ENCODE results near the gene PLXNA4. TPM values are rescaled to one million over a fixed set of nuclear protein-coding genes. Genes with fewer than 3 reads are reported as not detected.
A peak's percentile ranks its signal among the peaks of the same experiment; 100 is the strongest.

The PLXNA4 gene
- total RNA-seq, 1 donor from 2014 or later = 13.6 TPM

DNA sequence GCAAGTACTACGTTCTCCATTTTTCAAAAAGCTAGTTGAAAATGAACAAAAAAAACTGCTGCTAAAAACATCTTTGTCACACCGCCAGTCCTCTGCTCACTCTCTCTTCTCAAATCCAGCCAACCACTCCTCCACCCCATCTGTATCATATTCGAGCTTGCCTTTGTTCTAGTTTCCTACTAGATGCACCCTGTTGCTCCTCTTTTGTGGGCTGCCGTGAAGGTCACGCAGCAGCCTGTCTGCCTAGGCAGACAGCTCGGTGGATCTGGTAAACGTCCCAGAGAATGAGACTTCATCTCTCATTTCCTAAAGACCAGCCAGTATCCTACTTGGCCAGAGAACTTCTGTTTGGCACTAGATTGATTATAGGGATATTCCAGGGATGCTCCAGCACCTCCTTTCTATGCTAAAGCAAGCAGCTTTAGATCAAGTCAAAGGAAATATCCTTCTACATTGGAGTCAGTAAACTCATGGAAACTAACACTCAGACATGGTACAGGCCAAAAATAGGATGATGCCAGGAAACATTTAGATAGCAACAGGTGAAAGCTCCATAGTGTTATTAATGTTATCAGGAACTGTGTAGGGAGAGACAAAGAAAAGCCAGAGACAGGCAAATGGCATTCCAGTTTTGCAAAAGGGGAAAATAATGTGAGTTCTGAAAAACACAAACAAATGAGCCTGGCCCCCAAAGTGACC is 8.7 kb upstream of the PLXNA4 start:
- Mint-ChIP-seq H3K27ac (no peak overlapping the region), H3K27me3 (peaks cover 49% of the 10 kb centered on the region), H3K4me3 (no peak overlapping the region), H3K4me1 (ENCODE audit: unreplicated experiment) (peaks cover 12% of the 10 kb centered on the region), H3K36me3 (no peaks in the 10 kb centered on the region), H3K9me3 (peaks cover 4% of the 10 kb centered on the region)
- no peak for DNase-seq (ENCODE audit: extremely low spot score, unreplicated experiment)
- TF ChIP-seq, protein P1, sequence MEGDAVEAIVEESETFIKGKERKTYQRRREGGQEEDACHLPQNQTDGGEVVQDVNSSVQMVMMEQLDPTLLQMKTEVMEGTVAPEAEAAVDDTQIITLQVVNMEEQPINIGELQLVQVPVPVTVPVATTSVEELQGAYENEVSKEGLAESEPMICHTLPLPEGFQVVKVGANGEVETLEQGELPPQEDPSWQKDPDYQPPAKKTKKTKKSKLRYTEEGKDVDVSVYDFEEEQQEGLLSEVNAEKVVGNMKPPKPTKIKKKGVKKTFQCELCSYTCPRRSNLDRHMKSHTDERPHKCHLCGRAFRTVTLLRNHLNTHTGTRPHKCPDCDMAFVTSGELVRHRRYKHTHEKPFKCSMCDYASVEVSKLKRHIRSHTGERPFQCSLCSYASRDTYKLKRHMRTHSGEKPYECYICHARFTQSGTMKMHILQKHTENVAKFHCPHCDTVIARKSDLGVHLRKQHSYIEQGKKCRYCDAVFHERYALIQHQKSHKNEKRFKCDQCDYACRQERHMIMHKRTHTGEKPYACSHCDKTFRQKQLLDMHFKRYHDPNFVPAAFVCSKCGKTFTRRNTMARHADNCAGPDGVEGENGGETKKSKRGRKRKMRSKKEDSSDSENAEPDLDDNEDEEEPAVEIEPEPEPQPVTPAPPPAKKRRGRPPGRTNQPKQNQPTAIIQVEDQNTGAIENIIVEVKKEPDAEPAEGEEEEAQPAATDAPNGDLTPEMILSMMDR (conservative IDR thresholded peaks at IDR 0.05) = no peak

DNA sequence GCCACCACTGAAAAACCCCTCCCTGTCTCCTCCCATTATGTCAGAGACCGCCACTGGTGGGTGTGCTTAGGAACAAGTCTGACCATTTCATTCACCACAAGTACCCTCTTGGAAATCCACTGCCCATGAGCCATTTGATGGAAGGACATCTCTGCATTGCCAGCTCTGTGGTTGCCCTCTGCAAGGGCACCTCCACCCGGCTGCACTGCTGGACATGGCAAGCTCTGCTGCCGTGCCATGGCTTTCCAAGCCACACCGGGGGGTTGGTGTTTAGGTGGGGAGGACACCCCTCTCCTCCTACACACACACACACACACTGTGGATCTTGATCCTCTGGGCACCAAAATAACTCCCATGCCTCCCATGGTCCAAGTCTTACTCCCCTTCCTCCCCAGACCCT is 5.2 kb upstream of the PLXNA4 start:
- Mint-ChIP-seq H3K4me1 (ENCODE audit: unreplicated experiment) (peaks cover 12% of the 10 kb centered on the region), H3K36me3 (no peaks in the 10 kb centered on the region), H3K27ac (no peak overlapping the region), H3K9me3 (no peaks in the 10 kb centered on the region), H3K27me3 (peaks cover 61% of the 10 kb centered on the region), H3K4me3 (no peak overlapping the region)
- DNase-seq (ENCODE audit: extremely low spot score, unreplicated experiment) = no peak
- TF ChIP-seq, protein P1 (conservative IDR thresholded peaks at IDR 0.05) = no peak

DNA sequence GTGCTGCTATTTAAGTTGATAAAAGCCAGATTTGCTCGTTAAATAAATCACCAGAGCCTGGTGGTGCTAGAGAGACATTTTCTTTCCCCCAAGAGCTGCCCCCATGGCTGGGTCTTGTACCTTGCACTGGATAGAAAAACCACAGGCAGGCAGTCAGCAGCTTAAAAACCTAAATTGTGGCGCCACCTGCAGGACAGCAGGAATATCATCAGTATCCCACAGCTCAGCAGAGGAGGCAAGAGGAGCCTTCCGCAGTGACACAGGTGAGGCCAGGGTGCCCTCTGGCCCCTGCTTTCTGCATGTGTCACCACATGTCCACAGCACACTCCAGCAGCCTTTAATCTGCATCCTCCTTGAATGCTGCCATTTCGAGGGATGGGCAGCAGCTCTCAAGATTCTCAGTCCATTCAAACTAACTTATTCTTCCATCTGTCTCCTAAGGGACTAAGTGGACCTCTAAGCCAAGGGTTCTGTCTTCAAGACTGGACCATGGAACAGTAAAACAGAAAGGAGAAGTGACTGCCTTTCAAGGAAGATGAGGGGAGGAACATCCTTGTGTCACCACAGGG is 4.5 kb upstream of the PLXNA4 start:
- TF ChIP-seq, protein P1 (conservative IDR thresholded peaks at IDR 0.05) = peak; percentile 88
- no peaks in the 10 kb centered on the region for H3K36me3 Mint-ChIP-seq
- no peaks in the 10 kb centered on the region for H3K9me3 Mint-ChIP-seq
- no peak overlapping the region for H3K27ac Mint-ChIP-seq
- peaks cover 56% of the 10 kb centered on the region for H3K27me3 Mint-ChIP-seq
- peaks cover 12% of the 10 kb centered on the region for H3K4me1 Mint-ChIP-seq (ENCODE audit: unreplicated experiment)
- H3K4me3 Mint-ChIP-seq = no peak overlapping the region
- DNase-seq (ENCODE audit: extremely low spot score, unreplicated experiment) = no peak

DNA sequence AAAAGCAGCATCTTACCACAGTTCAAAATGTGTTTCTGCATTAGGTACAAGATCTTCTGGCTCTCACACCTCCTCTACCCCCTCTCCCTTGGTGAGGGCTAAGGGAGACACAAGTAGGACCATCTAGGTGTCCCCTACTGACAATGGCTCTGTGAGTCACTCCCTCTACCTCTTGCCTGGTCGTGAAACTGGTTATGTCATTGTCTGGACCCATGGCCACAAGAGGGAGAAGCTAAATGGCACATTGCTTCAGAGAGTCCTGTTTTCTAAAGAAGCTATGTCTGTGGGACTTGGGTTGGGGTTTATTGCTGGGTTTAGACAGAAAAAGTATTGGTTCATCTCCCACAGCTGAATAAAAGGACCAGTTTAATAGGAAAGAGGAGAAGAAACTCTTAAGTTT is 4.0 kb upstream of the PLXNA4 start:
- Mint-ChIP-seq H3K4me1 (ENCODE audit: unreplicated experiment) (peaks cover 12% of the 10 kb centered on the region), H3K4me3 (peak overlapping the region; percentile 63), H3K27ac (no peak overlapping the region), H3K9me3 (no peaks in the 10 kb centered on the region), H3K27me3 (peaks cover 56% of the 10 kb centered on the region), H3K36me3 (no peaks in the 10 kb centered on the region)
- TF ChIP-seq, protein P1 (conservative IDR thresholded peaks at IDR 0.05) = no peak
- DNase-seq (ENCODE audit: extremely low spot score, unreplicated experiment) = no peak

DNA sequence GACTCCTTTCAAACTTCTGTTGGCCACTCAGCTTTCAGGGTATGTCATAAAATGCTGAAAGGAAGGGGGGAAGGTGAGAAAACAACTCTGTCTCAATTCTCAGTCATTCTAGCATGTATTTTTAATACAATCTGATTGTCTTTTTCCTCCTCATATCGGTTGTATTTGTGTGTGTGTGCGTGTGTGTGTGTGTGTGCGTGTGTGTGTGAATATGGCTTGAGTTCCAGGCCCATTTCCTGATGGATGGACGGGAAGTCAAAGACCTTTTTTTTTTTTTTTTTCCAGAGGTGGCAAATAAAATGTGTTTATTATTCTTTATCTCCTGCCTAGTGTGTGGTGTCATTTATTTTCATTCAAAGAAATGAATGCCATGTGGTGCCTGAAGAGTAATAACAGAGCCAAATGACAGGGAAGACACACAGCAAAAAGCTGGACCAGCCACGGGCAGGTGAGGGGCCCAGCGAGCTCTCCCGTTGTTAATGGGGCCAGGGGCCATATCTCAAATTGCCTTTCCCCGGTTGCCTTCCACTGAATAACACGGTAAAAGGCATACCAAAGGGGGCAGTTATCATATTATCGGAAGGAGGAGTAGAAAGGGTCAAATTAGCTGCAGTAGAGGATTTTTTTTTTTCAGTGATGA is 3.1 kb upstream of the PLXNA4 start:
- TF ChIP-seq, protein P1 (conservative IDR thresholded peaks at IDR 0.05) = no peak
- peaks cover 7% of the 10 kb centered on the region for H3K4me1 Mint-ChIP-seq (ENCODE audit: unreplicated experiment)
- peaks cover 57% of the 10 kb centered on the region for H3K27me3 Mint-ChIP-seq
- H3K36me3 Mint-ChIP-seq = no peaks in the 10 kb centered on the region
- H3K4me3 Mint-ChIP-seq = no peak overlapping the region
- DNase-seq (ENCODE audit: extremely low spot score, unreplicated experiment) = no peak
- H3K27ac Mint-ChIP-seq = no peak overlapping the region
- H3K9me3 Mint-ChIP-seq = no peaks in the 10 kb centered on the region

All from type B pancreatic cell (in vitro differentiated cells).